HG03571 (cell line): Measurements from ENCODE around the gene FZD7.
A peak's percentile ranks its signal among the peaks of the same experiment; 100 is the strongest.

Source experiments
- ATAC-seq: cut with Tn5 transposase; IDR thresholded peaks from one replicate; pipeline ENCODE4 v1.9.1; 2021; ENCODE audit not compliant: unreplicated experiment

FZD7 gene

GRCh38 chr2:202009581-202009980 is 24.1 kb upstream of the FZD7 start:
- no peak for ATAC-seq

GRCh38 chr2:202014318-202014717 is 19.3 kb upstream of the FZD7 start:
- ATAC-seq: no peak

- ATAC-seq: no peak
These were observed 18.9 kb upstream of the FZD7 start for GRCh38 chr2:202014759-202015211.

DNA sequence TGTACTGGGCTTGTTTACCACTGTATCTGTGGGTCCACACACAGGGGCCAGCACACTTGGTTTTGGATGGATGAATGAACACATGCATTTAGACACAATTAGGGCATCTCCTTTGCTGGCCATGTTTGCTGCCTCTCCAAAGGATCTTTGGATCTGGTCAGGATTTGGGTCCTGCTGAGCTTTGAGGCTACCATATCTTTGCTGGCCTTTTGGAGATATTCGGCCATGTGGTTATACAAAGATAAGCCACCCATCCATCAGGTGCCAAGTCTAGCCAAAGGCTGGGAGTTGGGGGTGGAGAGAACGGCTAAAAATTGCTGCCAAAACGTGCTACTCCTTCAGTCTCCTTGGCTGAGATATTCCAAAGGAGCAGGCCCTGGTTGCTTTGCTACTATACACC is 18.2 kb upstream of the FZD7 start:
- ATAC-seq: no peak

DNA sequence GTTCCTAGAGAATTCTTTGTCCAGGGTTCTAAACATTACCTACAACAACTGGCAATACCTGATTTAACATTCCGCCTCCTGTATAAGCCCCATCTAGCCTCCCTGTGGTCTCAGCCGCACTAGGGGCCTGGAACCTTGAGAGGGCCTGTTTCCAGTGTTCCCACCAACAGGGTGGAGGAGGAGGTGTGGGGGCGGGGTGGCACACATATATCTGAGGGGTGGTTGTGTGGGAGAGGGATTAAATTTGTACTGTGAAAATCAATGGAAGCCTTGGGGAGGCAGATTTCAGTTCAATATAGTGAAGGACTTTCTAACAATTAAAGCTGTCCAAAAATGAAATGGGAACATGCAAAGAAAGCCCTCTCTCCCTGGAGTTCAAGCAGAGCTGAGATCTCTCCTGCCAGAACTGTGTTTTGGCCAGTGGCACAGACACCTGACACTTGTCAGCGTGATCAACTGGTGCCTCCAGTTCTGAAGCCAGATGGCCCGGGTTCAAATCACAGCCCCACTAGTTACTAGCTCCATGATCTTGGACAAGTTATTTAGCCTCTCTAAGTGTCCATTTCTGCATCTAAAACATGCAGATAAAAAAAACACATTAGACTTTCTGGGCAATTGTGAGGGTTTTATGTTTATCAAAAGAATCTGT is 17.0 kb upstream of the FZD7 start:
- ATAC-seq: no peak

DNA sequence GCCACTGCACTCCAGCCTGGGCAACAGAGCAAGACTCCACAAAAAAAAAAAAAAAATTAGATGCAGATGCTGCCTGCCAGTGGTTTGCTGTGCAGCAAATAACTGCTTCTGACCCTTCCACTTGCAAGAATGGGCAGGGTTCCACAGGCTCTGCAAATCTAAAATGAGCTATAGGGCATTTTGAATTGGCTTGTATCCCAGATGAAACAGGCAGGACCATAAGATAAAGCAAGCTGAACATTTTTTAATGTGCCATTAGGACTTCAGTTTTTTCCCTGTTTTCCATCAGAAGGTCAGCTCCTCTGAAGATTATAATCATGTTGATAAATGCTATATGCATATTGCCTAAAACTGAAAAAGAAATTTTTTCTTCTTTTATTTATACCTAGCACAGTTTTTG is 15.7 kb upstream of the FZD7 start:
- no peak for ATAC-seq

- no peak for ATAC-seq
These were observed 14.7 kb upstream of the FZD7 start for GRCh38 chr2:202018950-202019349.

DNA sequence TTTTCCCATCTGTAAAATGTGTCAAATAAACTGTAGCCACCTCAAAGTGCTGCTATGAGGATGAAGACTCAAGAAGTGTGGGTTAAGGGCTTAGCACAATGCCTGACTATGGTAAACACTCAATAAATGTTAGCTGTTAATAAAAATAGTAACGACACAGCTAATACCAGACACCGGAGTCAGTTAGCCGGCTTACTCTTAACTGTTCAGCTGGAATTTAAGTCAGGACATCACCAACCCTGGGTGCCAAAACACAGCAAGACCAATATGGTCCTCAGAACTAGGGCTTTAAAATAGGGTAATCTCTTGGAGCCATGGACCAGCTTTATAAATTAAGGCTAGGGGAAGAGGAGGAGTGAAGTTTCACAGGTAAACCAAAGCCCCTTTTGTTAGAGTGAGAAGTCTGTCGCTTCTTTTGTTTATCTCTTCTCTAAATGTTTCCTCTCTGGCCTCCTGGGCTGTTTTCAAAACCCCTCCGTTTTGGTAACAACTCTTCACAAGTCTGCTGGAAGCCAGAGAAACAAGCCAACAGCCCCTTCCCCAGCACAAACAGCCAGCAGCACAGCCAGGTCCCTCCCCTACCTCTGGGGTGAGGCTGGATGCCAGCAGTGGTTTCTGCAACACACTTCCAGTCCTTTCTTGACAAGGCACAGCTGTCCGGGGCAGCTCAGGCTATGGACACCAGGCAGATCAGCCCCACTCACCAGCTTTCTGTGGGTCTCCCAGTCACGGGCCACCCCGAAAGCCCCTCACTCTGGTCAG is 13.8 kb upstream of the FZD7 start:
- no peak for ATAC-seq

DNA sequence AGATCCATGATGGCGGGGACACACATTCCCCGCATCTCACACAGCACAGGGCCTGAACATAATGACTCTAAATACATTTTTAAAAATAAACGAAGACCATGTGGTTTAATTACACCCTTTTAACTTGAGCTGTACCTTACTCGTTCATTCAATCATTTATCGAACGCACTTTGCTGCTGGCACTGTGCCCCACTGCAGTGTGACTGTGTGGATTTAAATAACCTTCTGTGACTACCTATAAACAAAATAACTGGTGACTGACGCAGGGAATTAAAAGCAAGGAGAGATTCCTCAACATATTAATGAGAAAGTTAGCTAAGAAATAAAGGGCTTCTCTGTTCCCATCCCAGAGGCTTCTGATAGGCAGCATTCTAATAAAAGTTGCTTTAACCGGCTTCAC is 10.9 kb upstream of the FZD7 start:
- no peak for ATAC-seq

DNA sequence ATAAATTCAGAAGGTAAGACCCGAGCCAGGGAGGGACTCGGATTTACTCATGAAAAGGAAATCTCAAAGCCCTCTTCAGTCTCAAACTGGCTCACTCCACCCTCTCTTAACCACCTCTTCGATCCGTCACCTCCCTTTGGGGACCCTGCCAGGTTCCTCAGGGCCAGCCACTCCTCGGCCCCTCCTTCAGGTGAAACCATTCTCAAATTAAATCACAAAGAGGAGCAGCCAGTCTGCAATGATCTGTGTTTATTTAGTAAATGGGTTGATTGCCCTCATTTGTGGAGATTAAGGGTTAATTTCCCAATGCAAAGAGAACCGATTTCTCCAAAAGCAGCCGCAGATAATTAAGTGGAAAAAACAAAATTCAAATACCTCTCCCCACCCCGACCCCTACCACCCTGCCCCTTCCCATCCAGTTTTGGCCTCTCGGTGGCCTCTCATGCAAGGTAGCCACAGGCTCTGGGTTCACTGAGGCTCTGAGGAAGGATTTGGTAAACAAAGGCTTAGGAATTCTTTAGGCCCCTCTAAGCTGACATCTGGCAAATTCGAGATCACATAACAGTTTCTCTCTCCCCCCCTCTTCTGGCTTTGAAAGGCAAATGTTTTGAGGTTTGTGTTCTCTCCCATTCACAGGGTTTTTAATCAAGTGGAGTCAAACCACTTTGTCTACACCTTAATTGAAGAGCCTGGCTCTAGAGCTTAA is 10.3 kb upstream of the FZD7 start:
- no peak for ATAC-seq

GRCh38 chr2:202023904-202024266 is 9.8 kb upstream of the FZD7 start:
- no peak for ATAC-seq

- ATAC-seq: no peak
These were observed 8.8 kb upstream of the FZD7 start for GRCh38 chr2:202024871-202025270.

DNA sequence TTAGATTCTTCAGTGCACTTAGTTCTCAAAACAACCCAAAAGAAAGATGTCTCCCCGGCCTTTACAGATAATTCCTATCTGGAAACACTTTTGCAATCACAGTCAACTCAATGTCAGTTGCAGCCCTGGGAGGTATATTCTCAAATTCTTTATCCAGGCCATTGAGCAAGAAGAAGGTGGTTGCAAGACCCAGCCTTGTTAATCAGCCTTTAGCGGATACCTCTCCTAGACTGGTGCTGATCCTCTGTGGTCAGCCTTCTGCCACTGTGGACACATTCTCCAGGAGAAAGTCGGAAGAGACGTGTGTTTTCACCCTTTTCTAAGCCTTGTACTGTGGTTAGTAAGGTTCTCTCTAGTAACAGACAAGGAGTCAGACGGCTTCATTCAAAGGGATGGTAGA is 7.8 kb upstream of the FZD7 start:
- ATAC-seq: no peak

DNA sequence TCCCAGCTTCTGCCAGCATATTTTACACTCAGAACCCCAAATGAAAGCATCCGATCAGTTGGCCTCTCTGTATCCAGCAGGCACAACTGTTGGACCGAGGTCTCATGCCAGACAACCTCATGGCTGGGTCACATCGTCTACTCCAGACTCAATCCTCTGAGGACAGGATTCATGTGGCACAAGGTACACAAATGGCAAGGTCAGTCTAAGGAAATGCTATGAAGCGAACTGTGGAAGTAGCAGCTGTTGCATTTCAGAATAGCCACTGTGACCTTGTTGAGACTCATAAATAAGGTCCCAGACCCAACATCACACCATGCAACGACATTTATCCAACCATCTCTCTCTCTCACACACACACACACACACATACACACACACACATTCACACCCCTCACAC is 7.1 kb upstream of the FZD7 start:
- no peak for ATAC-seq

GRCh38 chr2:202030691-202031090 is 3.0 kb upstream of the FZD7 start:
- no peak for ATAC-seq

DNA sequence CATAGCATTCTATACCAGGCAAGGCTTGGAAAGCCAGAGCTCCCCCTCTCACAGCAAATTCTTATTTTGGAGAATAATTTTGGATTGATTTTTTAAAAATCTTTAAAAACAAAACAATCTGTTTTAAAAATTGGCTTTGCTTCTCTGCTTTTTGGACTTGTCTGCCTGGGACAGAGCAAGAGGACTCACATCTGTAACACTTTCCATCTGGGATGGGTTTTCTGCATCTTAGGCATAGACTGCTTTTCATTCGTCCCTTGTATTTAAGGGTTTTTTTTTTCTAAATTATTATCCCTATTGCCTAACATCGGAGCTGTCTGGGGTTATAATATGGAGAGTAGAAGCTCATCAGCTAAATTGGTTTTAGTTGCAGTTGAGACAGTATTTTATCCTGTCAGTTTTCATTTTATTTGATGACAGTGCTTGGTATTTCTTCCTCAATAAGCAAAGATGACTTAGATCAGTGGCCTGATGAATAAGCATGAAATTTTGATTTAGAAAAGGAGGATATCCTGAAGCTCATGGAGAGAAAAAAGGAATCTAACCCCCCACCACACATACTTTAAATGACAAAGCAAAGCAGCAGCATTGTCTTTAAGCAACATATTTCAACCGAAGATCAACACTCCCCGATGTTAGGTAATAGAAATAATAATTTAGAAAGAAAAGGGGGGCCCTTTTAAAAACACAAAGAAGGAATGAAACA is 2.3 kb upstream of the FZD7 start:
- ATAC-seq: no peak

- no peak for ATAC-seq
These were observed 774 bp upstream of the FZD7 start for GRCh38 chr2:202032846-202033316.

GRCh38 chr2:202034249-202035088 is 814 bp downstream of the FZD7 start:
- peak; percentile 5 for ATAC-seq

GRCh38 chr2:202035089-202035940 is 1.7 kb downstream of the FZD7 start:
- no peak for ATAC-seq

DNA sequence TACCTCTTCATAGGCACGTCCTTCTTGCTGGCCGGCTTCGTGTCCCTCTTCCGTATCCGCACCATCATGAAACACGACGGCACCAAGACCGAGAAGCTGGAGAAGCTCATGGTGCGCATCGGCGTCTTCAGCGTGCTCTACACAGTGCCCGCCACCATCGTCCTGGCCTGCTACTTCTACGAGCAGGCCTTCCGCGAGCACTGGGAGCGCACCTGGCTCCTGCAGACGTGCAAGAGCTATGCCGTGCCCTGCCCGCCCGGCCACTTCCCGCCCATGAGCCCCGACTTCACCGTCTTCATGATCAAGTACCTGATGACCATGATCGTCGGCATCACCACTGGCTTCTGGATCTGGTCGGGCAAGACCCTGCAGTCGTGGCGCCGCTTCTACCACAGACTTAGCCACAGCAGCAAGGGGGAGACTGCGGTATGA is 2.3 kb downstream of the FZD7 start:
- ATAC-seq: no peak
